SU-DHL-6 (cell line): ENCODE measurements around the gene CDK14.

Experiments used
- EZH2phosphoT487 ChIP-seq: fragments of 200-600 bp; sonication (generic), shearing (Covaris generic); conservative IDR thresholded peaks from 2 replicates; pipeline ENCODE4 v1.6.1; 2018; ENCODE audit warnings: mild to moderate bottlenecking, antibody characterized with exemption, low read length, moderate library complexity, mixed read lengths
- TF ChIP-seq, protein P1 (sequence below): fragments of 200-600 bp; sonication (generic); IDR thresholded peaks from one replicate; pipeline ENCODE4 v1.5.1; 2017; ENCODE audit warnings: antibody characterized with exemption, mild to moderate bottlenecking, low read length, moderate library complexity; ENCODE audit not compliant: insufficient read depth, poor library complexity, severe bottlenecking

DNA sequence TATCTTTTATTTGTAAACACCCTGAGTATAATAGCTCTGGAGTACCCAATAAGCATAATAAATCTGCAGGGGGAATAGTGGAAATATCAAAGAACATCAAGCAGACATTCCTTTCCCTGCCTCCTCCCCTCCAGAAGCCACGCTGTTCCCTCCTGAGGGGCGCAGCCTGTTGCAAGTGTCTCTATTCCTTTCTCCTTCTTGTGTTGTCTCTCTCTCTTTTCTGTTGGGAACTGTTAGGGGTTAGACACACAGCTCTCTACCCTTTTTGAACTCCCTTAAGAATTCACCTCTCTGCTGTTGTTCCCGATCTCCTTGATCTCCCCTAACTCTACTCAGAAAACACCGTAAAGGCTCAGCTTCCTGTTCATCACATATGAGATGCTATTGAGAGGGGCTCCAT is 490.1 kb downstream of the CDK14 start:
- TF ChIP-seq, protein P1, sequence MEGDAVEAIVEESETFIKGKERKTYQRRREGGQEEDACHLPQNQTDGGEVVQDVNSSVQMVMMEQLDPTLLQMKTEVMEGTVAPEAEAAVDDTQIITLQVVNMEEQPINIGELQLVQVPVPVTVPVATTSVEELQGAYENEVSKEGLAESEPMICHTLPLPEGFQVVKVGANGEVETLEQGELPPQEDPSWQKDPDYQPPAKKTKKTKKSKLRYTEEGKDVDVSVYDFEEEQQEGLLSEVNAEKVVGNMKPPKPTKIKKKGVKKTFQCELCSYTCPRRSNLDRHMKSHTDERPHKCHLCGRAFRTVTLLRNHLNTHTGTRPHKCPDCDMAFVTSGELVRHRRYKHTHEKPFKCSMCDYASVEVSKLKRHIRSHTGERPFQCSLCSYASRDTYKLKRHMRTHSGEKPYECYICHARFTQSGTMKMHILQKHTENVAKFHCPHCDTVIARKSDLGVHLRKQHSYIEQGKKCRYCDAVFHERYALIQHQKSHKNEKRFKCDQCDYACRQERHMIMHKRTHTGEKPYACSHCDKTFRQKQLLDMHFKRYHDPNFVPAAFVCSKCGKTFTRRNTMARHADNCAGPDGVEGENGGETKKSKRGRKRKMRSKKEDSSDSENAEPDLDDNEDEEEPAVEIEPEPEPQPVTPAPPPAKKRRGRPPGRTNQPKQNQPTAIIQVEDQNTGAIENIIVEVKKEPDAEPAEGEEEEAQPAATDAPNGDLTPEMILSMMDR = no peak
- no peak for TF ChIP-seq EZH2phosphoT487
